Panc1 (cell line): Measurements from ENCODE around the gene CDK6.

Experiments
- POLR2AphosphoS5 ChIP-seq: IDR thresholded peaks from 2 replicates; pipeline ENCODE4 v1.6.1; 2012; ENCODE audit warnings: mild to moderate bottlenecking, low read depth, low read length, moderate library complexity
- TCF7L2 ChIP-seq: IDR thresholded peaks from 2 replicates; pipeline ENCODE4 v1.6.1; 2011; ENCODE audit warnings: mild to moderate bottlenecking, low read depth, low read length, inconsistent platforms
- TF ChIP-seq, protein P1 (sequence below): fragments of 450-650 bp; IDR thresholded peaks from 2 replicates; pipeline ENCODE4 v1.5.1; 2017; ENCODE audit warnings: mild to moderate bottlenecking
- TF ChIP-seq, protein P2 (sequence below), 2 experiments: IDR thresholded peaks; 2 replicates each; pipeline ENCODE4 v1.6.1; 2011 to 2012; ENCODE audit warnings: low read depth in 2 of 2, control low read depth in 1 of 2, low read length in 1 of 2, mild to moderate bottlenecking in 1 of 2, moderate library complexity in 1 of 2; ENCODE audit not compliant: insufficient read depth in 1 of 2

DNA sequence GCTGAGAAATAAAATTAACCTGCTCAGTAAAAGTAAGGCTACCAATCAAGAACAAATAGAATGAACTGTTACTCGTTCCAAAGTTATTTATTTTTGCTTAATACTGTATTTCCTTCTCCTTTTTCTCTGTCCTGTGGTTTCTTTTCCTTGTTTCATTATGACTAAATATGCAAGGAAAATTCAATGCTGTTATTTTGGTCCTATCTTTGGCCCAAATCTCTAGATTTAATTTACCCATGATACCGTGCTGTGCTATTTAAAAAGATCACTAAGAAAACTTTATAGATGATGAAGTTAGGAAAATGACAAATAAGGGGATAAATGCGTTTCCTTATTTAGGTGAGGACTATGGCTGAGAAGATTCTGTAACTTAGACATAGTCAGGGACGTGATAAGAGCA is 200.8 kb downstream of the CDK6 start:
- TF ChIP-seq, protein P1, sequence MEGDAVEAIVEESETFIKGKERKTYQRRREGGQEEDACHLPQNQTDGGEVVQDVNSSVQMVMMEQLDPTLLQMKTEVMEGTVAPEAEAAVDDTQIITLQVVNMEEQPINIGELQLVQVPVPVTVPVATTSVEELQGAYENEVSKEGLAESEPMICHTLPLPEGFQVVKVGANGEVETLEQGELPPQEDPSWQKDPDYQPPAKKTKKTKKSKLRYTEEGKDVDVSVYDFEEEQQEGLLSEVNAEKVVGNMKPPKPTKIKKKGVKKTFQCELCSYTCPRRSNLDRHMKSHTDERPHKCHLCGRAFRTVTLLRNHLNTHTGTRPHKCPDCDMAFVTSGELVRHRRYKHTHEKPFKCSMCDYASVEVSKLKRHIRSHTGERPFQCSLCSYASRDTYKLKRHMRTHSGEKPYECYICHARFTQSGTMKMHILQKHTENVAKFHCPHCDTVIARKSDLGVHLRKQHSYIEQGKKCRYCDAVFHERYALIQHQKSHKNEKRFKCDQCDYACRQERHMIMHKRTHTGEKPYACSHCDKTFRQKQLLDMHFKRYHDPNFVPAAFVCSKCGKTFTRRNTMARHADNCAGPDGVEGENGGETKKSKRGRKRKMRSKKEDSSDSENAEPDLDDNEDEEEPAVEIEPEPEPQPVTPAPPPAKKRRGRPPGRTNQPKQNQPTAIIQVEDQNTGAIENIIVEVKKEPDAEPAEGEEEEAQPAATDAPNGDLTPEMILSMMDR, result no peak
- TF ChIP-seq, protein P2, sequence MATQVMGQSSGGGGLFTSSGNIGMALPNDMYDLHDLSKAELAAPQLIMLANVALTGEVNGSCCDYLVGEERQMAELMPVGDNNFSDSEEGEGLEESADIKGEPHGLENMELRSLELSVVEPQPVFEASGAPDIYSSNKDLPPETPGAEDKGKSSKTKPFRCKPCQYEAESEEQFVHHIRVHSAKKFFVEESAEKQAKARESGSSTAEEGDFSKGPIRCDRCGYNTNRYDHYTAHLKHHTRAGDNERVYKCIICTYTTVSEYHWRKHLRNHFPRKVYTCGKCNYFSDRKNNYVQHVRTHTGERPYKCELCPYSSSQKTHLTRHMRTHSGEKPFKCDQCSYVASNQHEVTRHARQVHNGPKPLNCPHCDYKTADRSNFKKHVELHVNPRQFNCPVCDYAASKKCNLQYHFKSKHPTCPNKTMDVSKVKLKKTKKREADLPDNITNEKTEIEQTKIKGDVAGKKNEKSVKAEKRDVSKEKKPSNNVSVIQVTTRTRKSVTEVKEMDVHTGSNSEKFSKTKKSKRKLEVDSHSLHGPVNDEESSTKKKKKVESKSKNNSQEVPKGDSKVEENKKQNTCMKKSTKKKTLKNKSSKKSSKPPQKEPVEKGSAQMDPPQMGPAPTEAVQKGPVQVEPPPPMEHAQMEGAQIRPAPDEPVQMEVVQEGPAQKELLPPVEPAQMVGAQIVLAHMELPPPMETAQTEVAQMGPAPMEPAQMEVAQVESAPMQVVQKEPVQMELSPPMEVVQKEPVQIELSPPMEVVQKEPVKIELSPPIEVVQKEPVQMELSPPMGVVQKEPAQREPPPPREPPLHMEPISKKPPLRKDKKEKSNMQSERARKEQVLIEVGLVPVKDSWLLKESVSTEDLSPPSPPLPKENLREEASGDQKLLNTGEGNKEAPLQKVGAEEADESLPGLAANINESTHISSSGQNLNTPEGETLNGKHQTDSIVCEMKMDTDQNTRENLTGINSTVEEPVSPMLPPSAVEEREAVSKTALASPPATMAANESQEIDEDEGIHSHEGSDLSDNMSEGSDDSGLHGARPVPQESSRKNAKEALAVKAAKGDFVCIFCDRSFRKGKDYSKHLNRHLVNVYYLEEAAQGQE (IDR thresholded peaks at IDR 0.05; ENCODE audit: insufficient read depth in 1 of 2, low read depth in 2 of 2, low read length in 1 of 2), result no peak
- TF ChIP-seq TCF7L2 (no peak), POLR2AphosphoS5 (no peak)
